ENCODE measurements around the gene TSPAN9. TPM values are rescaled to one million over a fixed set of nuclear protein-coding genes. Genes with fewer than 3 reads are reported as not detected.

Gene TSPAN9
- total RNA-seq, 1 experiment from 2014 or later: 9.6 TPM

DNA sequence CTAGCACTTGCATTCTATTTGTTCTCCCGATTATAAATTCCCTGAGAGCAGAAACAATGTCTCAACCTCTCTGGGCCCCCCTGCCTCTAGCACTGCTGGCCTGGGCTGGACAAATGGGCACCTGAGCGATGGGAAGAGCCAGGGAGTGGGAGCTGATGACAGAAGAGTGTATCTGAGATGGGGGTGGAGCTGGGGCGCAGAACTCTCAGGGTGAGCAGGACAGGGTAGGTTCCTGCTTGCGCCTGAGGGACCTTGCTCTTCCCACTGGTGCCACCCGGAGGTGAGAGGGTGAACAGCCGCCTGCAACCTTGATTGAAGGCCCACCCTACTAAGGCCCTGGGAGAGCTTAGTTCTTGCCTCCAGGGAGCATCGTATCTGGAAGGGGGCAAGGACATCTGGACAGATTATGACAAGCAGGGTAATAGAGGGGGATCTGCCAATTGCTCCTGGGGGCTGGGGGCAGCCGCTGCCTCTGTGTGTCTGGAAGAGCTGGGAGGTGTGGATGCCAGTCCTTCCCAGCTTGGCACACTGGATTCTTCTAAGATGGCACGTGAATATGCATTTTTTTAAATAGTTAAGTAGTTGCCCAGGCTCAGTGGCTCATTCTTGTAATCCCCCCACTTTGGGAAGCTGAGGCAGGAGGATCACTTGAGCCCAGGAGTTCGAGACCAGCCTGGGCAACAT, 43.0 kb upstream of the TSPAN9 start:
- CTCF ChIA-PET: interaction anchor here (0.5 to 0.6 kb wide), 3 partner anchors 44 to 1282 kb away, joined by 3 to 6 read pairs (median 3); no protein-coding TSS in a partner anchor
- Histone ChIP-seq H3K27me3 (ENCODE audit: insufficient read depth, low read depth) (no peaks in the 10 kb centered on the region), H2AFZ (no peak overlapping the region), H3K9me3 (ENCODE audit: insufficient read depth, low read depth) (no peaks in the 10 kb centered on the region), H4K20me1 (ENCODE audit: insufficient read depth) (0 out of 2 replicates have a peak, but pooled peaks cover 8% of the 10 kb centered on the region), H3K4me3 (no peak overlapping the region), H3K9me2 (ENCODE audit: insufficient read depth) (no peaks in the 10 kb centered on the region), H3K27ac (no peak overlapping the region), H3F3A (ENCODE audit: insufficient read depth, low read depth) (no peaks in the 10 kb centered on the region), H3K4me2 (no peak overlapping the region), H3K36me3 (ENCODE audit: low read depth) (no peaks in the 10 kb centered on the region), H3K4me1 (replicated peaks; ENCODE audit: insufficient read depth) (no peaks in the 10 kb centered on the region), H3K79me2 (ENCODE audit: low read depth) (no peaks in the 10 kb centered on the region)
- no TSS peak for BruUV-seq (replicated peaks)
- peak in 1 of 2 experiments; percentile 71 for DNase-seq
- intact Hi-C loops (cut with micrococcal nuclease; ENCODE audit: unreplicated experiment): loop anchor here (2.0 kb wide), 1 partner anchor 149 kb away; no protein-coding TSS in a partner anchor
- POLR2A ChIA-PET (ENCODE audit: unreplicated experiment): interaction anchor here (1.0 kb wide), 1 partner anchor 76 kb away, joined by 4 read pairs; no protein-coding TSS in a partner anchor
- TF ChIP-seq, protein P1, sequence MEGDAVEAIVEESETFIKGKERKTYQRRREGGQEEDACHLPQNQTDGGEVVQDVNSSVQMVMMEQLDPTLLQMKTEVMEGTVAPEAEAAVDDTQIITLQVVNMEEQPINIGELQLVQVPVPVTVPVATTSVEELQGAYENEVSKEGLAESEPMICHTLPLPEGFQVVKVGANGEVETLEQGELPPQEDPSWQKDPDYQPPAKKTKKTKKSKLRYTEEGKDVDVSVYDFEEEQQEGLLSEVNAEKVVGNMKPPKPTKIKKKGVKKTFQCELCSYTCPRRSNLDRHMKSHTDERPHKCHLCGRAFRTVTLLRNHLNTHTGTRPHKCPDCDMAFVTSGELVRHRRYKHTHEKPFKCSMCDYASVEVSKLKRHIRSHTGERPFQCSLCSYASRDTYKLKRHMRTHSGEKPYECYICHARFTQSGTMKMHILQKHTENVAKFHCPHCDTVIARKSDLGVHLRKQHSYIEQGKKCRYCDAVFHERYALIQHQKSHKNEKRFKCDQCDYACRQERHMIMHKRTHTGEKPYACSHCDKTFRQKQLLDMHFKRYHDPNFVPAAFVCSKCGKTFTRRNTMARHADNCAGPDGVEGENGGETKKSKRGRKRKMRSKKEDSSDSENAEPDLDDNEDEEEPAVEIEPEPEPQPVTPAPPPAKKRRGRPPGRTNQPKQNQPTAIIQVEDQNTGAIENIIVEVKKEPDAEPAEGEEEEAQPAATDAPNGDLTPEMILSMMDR (conservative IDR thresholded peaks at IDR 0.05): peak; percentile 80
- no peak for TF ChIP-seq EZH2 (IDR thresholded peaks at IDR 0.05; ENCODE audit: low read depth)

DNA sequence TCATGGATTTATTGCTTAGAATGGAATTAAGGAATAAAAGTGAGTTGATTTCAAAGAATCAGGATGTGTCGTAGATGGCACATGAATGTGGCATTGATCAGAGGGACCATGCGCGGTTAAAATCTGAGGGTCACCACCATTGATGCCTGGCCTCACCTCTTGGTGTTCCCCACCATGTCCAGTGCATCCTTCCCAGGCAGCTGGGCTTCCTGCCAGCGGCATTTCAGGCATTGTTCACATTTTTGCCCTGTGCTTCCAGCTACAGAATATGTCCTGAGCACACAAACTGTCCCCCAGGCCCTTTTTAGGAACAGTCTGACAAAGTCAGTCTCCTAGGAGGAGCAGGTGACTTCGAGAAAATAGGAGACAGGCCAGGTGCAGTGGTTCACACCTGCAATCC, 42.0 kb upstream of the TSPAN9 start:
- H2AFZ ChIP-seq: no peak overlapping the region
- no peak overlapping the region for H3K4me3 ChIP-seq
- H3F3A ChIP-seq (ENCODE audit: insufficient read depth, low read depth): no peaks in the 10 kb centered on the region
- no peaks in the 10 kb centered on the region for H3K27me3 ChIP-seq (ENCODE audit: insufficient read depth, low read depth)
- DNase-seq: no peak
- H3K36me3 ChIP-seq (ENCODE audit: low read depth): no peaks in the 10 kb centered on the region
- no peaks in the 10 kb centered on the region for H3K79me2 ChIP-seq (ENCODE audit: low read depth)
- intact Hi-C loops (cut with micrococcal nuclease; ENCODE audit: unreplicated experiment): loop anchor here (2.0 kb wide), 1 partner anchor 150 kb away; no protein-coding TSS in a partner anchor
- no peak overlapping the region for H3K27ac ChIP-seq
- ChIA-PET CTCF (interaction anchor here (0.6 kb wide), 1 partner anchor 295 kb away, joined by 3 read pairs; no protein-coding TSS in a partner anchor), POLR2A (ENCODE audit: unreplicated experiment) (no interaction called here)
- no peak for TF ChIP-seq EZH2 (IDR thresholded peaks at IDR 0.05; ENCODE audit: low read depth)
- TF ChIP-seq, protein P1 (conservative IDR thresholded peaks at IDR 0.05): no peak
- 0 out of 2 replicates have a peak, but pooled peaks cover 8% of the 10 kb centered on the region for H4K20me1 ChIP-seq (ENCODE audit: insufficient read depth)
- H3K9me2 ChIP-seq (ENCODE audit: insufficient read depth): no peaks in the 10 kb centered on the region
- H3K4me1 ChIP-seq (replicated peaks; ENCODE audit: insufficient read depth): no peaks in the 10 kb centered on the region
- no peaks in the 10 kb centered on the region for H3K9me3 ChIP-seq (ENCODE audit: insufficient read depth, low read depth)
- H3K4me2 ChIP-seq: no peak overlapping the region
- no TSS peak for BruUV-seq (replicated peaks)

DNA sequence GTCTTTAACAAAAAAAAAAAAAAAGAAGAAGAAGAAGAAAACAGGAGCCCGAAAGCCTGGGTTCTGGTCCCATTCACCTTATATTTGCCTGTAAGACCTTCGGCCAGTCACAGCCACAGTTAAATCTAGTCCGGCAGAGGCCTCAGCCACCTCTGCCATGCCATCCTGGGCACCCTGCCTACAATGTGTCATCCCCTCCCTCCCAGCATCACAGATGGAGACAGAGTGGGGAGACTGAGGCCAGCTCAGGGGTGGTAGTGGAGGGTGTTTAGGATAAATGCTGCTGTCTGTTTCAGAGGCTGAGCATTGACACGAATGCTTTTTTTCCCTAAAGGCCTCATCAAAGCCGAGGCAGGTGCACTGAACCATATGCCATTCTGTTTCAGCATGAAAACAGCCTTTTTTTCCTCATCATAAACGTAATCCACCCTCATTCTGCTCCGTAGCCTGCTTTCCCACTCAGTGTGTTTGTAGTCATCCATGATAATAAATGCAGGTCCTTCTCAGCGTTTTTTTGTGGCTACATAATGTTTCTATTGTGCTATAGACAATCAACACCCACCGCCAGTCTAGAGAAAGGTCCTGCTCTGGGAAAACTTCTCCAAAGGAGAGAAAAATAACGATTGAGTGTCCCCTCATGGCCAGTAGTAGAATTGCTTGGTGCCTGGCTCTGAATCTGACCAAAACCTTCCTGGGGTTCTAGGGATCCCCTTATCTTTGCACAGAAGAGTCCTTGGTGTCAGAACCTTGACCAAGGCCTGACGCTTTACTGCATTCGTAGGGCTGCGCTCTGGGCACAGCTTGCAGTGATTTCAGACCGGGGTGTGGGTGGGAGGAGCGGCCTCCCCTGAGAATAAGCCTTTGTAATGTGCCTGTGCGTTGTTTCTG, 41.1 kb upstream of the TSPAN9 start:
- BruUV-seq (replicated peaks): no TSS peak
- H3K27me3 ChIP-seq (ENCODE audit: insufficient read depth, low read depth): no peaks in the 10 kb centered on the region
- H3K27ac ChIP-seq: no peak overlapping the region
- TF ChIP-seq, protein P1 (conservative IDR thresholded peaks at IDR 0.05): peak; percentile 53; the same call in 1 of the 2 replicates
- TF ChIP-seq EZH2 (IDR thresholded peaks at IDR 0.05; ENCODE audit: low read depth): no peak
- H3K4me3 ChIP-seq: no peak overlapping the region
- no peaks in the 10 kb centered on the region for H3F3A ChIP-seq (ENCODE audit: insufficient read depth, low read depth)
- intact Hi-C loops (cut with micrococcal nuclease; ENCODE audit: unreplicated experiment): loop anchor here (2.0 kb wide), 1 partner anchor 151 kb away; no protein-coding TSS in a partner anchor
- DNase-seq: no peak
- 0 out of 2 replicates have a peak, but pooled peaks cover 8% of the 10 kb centered on the region for H4K20me1 ChIP-seq (ENCODE audit: insufficient read depth)
- H3K9me3 ChIP-seq (ENCODE audit: insufficient read depth, low read depth): no peaks in the 10 kb centered on the region
- ChIA-PET CTCF (interaction anchor here (0.5 kb wide), 1 partner anchor 94 kb away, joined by 17 read pairs; no protein-coding TSS in a partner anchor), POLR2A (ENCODE audit: unreplicated experiment) (no interaction called here)
- no peak overlapping the region for H2AFZ ChIP-seq
- no peaks in the 10 kb centered on the region for H3K79me2 ChIP-seq (ENCODE audit: low read depth)
- no peaks in the 10 kb centered on the region for H3K36me3 ChIP-seq (ENCODE audit: low read depth)
- H3K9me2 ChIP-seq (ENCODE audit: insufficient read depth): no peaks in the 10 kb centered on the region
- H3K4me1 ChIP-seq (replicated peaks; ENCODE audit: insufficient read depth): no peaks in the 10 kb centered on the region
- H3K4me2 ChIP-seq: no peak overlapping the region
